Tibial nerve (tissue), 4 donors: ENCODE results near the gene GRPEL1.

Source experiments
- EP300 ChIP-seq, 2 donors: sonication (generic); formaldehyde crosslinking; IDR thresholded peaks; one replicate each; pipeline ENCODE4 v1.6.1; 2017; ENCODE audit warnings: antibody characterized with exemption in 2 of 2, mild to moderate bottlenecking in 1 of 2
- POLR2A ChIP-seq, 2 donors: fragments of 450-650 bp; IDR thresholded peaks; one replicate each; pipeline ENCODE4 v1.6.1; 2017; ENCODE audit warnings: antibody characterized with exemption in 2 of 2, mild to moderate bottlenecking in 2 of 2, moderate library complexity in 2 of 2
- TF ChIP-seq, protein P1 (sequence below), 5 experiments: fragments of 200-600 bp in 3 of 5; fragments of 450-650 bp in 2 of 5; sonication (generic) in 3 of 5; IDR thresholded peaks; one replicate each; pipeline ENCODE4 v1.5.1; 2016 to 2019; ENCODE audit warnings: antibody characterized with exemption in 5 of 5, mild to moderate bottlenecking in 3 of 5, moderate library complexity in 2 of 5

GRCh38 chr4:7041246-7041645, 26.6 kb downstream of the GRPEL1 start:
- TF ChIP-seq, protein P1, sequence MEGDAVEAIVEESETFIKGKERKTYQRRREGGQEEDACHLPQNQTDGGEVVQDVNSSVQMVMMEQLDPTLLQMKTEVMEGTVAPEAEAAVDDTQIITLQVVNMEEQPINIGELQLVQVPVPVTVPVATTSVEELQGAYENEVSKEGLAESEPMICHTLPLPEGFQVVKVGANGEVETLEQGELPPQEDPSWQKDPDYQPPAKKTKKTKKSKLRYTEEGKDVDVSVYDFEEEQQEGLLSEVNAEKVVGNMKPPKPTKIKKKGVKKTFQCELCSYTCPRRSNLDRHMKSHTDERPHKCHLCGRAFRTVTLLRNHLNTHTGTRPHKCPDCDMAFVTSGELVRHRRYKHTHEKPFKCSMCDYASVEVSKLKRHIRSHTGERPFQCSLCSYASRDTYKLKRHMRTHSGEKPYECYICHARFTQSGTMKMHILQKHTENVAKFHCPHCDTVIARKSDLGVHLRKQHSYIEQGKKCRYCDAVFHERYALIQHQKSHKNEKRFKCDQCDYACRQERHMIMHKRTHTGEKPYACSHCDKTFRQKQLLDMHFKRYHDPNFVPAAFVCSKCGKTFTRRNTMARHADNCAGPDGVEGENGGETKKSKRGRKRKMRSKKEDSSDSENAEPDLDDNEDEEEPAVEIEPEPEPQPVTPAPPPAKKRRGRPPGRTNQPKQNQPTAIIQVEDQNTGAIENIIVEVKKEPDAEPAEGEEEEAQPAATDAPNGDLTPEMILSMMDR (IDR thresholded peaks at IDR 0.05): no peak
- TF ChIP-seq EP300 (IDR thresholded peaks at IDR 0.05) (no peak), POLR2A (IDR thresholded peaks at IDR 0.05) (no peak)
